Mesenchymal stem cell (in vitro differentiated cells and primary cell): Measurements from ENCODE around the gene TSPEAR.

Experiments
- DNase-seq: peaks from one replicate; pipeline ENCODE4 v3.0.0-alpha.2; 2013
- H2AFZ ChIP-seq: one replicate; pipeline ENCODE4 v1.6.1; 2013; ENCODE audit warnings: low read depth, mild to moderate bottlenecking, control low read depth, inconsistent platforms, low read length, moderate library complexity
- H2AK5ac ChIP-seq: 2 replicates; pipeline ENCODE4 v1.6.1; 2013; ENCODE audit warnings: low read length, moderate library complexity, mild to moderate bottlenecking, inconsistent platforms; ENCODE audit not compliant: severe bottlenecking
- H2BK120ac ChIP-seq: one replicate; pipeline ENCODE4 v1.6.1; 2013; ENCODE audit warnings: low read depth, mild to moderate bottlenecking, inconsistent platforms, low read length, moderate library complexity
- H2BK12ac ChIP-seq, 2 experiments: one replicate each; pipeline ENCODE4 v1.6.1; 2013; ENCODE audit warnings: inconsistent platforms in 2 of 2, low read length in 2 of 2, mild to moderate bottlenecking in 2 of 2, moderate library complexity in 2 of 2, control low read depth in 1 of 2
- H2BK15ac ChIP-seq: one replicate; pipeline ENCODE4 v1.6.1; 2013; ENCODE audit warnings: mild to moderate bottlenecking, low read depth, inconsistent platforms; ENCODE audit not compliant: poor library complexity, severe bottlenecking
- H2BK5ac ChIP-seq: 2 replicates; pipeline ENCODE4 v1.6.1; 2013; ENCODE audit warnings: low read depth, mild to moderate bottlenecking, low read length, control low read depth, inconsistent platforms; ENCODE audit not compliant: poor library complexity, severe bottlenecking
- H3K14ac ChIP-seq, 2 experiments: one replicate each; pipeline ENCODE4 v1.6.1; 2013; ENCODE audit warnings: inconsistent platforms in 2 of 2, low read length in 2 of 2, control low read depth in 1 of 2, mild to moderate bottlenecking in 1 of 2, moderate library complexity in 1 of 2
- H3K18ac ChIP-seq, 2 experiments: one replicate each; pipeline ENCODE4 v1.6.1; 2013; ENCODE audit warnings: inconsistent platforms in 2 of 2, low read length in 2 of 2, control low read depth in 1 of 2, low read depth in 1 of 2, mild to moderate bottlenecking in 1 of 2
- H3K23ac ChIP-seq, 2 experiments: one replicate each; pipeline ENCODE4 v1.6.1; 2013; ENCODE audit warnings: inconsistent platforms in 2 of 2, low read length in 2 of 2, mild to moderate bottlenecking in 2 of 2, moderate library complexity in 2 of 2, control low read depth in 1 of 2
- H3K27ac ChIP-seq: 2 replicates; pipeline ENCODE4 v1.5.1; 2013; ENCODE audit warnings: mild to moderate bottlenecking, moderate library complexity, low read length, control low read depth, inconsistent platforms; ENCODE audit not compliant: poor library complexity, severe bottlenecking
- H3K27me3 ChIP-seq, 2 experiments: 2 replicates each; pipeline versions ENCODE4 v1.6.1 to v1.7.0; 2013; ENCODE audit warnings: low read length in 2 of 2, mild to moderate bottlenecking in 2 of 2, moderate library complexity in 2 of 2, control low read depth in 1 of 2, inconsistent platforms in 1 of 2; ENCODE audit not compliant: control insufficient read depth in 1 of 2, insufficient read depth in 1 of 2
- H3K36me3 ChIP-seq, 2 experiments: 2 replicates each; pipeline versions ENCODE4 v1.6.1 to v1.7.0; 2013; ENCODE audit warnings: low read length in 2 of 2, control low read depth in 1 of 2, inconsistent platforms in 1 of 2, low read depth in 1 of 2, mild to moderate bottlenecking in 1 of 2; ENCODE audit not compliant: insufficient read depth in 2 of 2, control insufficient read depth in 1 of 2
- H3K4ac ChIP-seq, 2 experiments: one replicate each; pipeline ENCODE4 v1.6.1; 2013; ENCODE audit warnings: inconsistent platforms in 2 of 2, low read length in 2 of 2, mild to moderate bottlenecking in 2 of 2, moderate library complexity in 2 of 2, control low read depth in 1 of 2, low read depth in 1 of 2
- H3K4me1 ChIP-seq: 2 replicates; pipeline ENCODE4 v1.6.1; 2013; ENCODE audit warnings: low read depth, low read length, control low read depth; ENCODE audit not compliant: control insufficient read depth, insufficient read depth
- H3K4me2 ChIP-seq: 2 replicates; pipeline ENCODE4 v1.6.1; 2013; ENCODE audit warnings: low read length, mild to moderate bottlenecking, inconsistent platforms; ENCODE audit not compliant: poor library complexity, severe bottlenecking
- H3K4me3 ChIP-seq, 2 experiments: 2 replicates each; pipeline versions ENCODE4 v1.5.1 to v1.7.0; 2013; ENCODE audit warnings: low read length in 2 of 2, mild to moderate bottlenecking in 2 of 2, control low read depth in 1 of 2, low read depth in 1 of 2; ENCODE audit not compliant: insufficient read depth in 1 of 2
- H3K79me1 ChIP-seq: replicated peaks from 2 replicates; pipeline ENCODE4 v1.6.1; 2013; ENCODE audit warnings: mild to moderate bottlenecking, control low read depth, low read length, inconsistent platforms; ENCODE audit not compliant: poor library complexity, severe bottlenecking
- H3K9ac ChIP-seq: 2 replicates; pipeline ENCODE4 v1.7.0; 2013; ENCODE audit warnings: mild to moderate bottlenecking, low read length, moderate library complexity
- H3K9me3 ChIP-seq: 2 replicates; pipeline ENCODE4 v1.7.0; 2013; ENCODE audit warnings: mild to moderate bottlenecking, low read length; ENCODE audit not compliant: control insufficient read depth
- H4K8ac ChIP-seq: one replicate; pipeline ENCODE4 v1.6.1; 2013; ENCODE audit warnings: inconsistent platforms, mild to moderate bottlenecking, low read length, moderate library complexity
- H4K91ac ChIP-seq: one replicate; pipeline ENCODE4 v1.6.1; 2013; ENCODE audit warnings: mild to moderate bottlenecking, low read length, inconsistent platforms
- WGBS: methylation state at CpG from one replicate; pipeline ENCODE4 v1.1.7; 2013; ENCODE audit warnings: mixed read lengths; 5-methylcytosine and 5-hydroxymethylcytosine counted together

TSPEAR gene

DNA sequence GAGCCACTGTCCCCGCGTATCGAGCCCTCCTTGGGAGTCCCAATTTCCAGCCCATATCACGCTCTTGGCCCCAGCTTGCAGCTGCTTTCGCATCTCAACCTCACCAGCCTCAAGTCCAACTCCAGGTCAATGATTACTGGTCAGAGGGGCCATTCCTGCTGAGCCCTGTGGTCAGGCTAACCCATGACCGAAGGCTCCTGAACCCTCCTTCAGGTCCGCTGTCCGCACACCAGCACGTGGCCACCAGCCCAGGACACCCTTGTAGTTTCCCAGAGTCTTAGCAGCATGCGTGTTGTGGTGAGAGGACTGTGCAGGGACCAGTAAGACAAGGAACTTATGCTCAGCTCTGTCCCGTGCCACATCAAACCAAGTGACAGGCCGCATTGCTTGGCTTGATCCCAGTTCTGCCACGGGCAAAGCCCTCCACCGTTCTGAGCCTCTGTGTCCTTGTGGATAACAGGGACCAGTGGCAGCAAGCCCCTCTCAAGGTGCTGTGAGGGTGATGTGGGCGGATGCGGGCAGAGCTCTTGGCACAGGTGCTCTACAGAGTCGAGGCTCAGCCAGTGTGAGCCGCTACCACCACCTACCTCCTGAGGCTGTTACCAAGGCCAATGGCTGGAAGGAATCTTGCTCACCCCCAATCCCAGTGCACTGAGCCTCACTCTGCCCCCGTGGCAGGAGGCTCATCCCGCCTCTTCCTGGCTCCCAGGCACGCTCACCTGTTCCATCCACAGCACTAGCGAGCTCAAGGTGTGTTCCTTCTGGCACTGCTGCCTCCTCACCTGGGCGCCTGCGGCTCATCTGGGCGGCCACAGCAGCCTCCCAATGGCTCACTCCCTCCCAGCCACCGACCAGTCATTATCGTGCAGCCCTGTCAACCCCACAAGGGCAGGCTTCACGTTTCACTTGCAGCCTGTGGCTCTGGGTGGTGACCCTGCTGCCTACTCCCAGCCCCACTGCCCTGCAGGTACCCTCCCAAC lies 191.7 kb downstream of the TSPEAR start:
- no peak for DNase-seq

DNA sequence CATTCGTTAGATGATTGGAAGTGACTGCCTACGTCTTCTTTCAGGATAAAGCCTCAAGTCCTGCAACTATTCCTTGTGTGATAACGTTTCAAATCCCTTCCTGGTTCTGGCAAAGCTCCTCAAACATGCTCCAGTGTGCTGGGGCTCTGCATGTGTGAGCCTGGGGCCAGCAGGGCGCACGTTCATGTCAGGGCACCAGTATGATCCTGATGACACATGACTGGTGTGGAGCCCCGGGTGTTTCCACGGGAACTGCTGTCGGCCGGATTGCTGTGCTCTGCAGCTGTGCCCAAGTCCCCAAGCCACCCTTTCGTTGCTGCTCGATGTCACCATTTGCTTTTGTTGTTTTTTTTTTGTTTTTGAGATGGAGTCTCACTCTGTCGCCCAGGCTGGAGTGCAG lies 192.7 kb downstream of the TSPEAR start:
- no peak overlapping the region for H3K18ac ChIP-seq
- peaks cover 5% of the 10 kb centered on the region for H3K4me1 ChIP-seq

More for the DNA sequence above, 191.7 kb downstream of the TSPEAR start:
- no peaks in the 10 kb centered on the region for H3K27me3 ChIP-seq
- no peak overlapping the region for H2BK15ac ChIP-seq
- 89% methylated on average over 27 of the region's 28 CpGs for WGBS
- H2BK120ac ChIP-seq: no peak overlapping the region
- no peak overlapping the region for H4K8ac ChIP-seq
- no peak overlapping the region for H3K4ac ChIP-seq
- no peak overlapping the region for H3K27ac ChIP-seq
- no peak overlapping the region for H3K14ac ChIP-seq
- no peak overlapping the region for H2BK12ac ChIP-seq
- no peak overlapping the region for H2AK5ac ChIP-seq
- H3K79me1 ChIP-seq: no peaks in the 10 kb centered on the region
- peaks cover 3% of the 10 kb centered on the region for H3K9me3 ChIP-seq
- no peak overlapping the region for H2AFZ ChIP-seq
- H3K18ac ChIP-seq: no peak overlapping the region
- H3K4me3 ChIP-seq: no peak overlapping the region
- H4K91ac ChIP-seq: no peak overlapping the region
- no peaks in the 10 kb centered on the region for H3K36me3 ChIP-seq
- no peak overlapping the region for H3K23ac ChIP-seq
- no peak overlapping the region for H3K4me2 ChIP-seq
- no peak overlapping the region for H3K9ac ChIP-seq
- peaks cover 5% of the 10 kb centered on the region for H3K4me1 ChIP-seq
- no peak overlapping the region for H2BK5ac ChIP-seq

DNA sequence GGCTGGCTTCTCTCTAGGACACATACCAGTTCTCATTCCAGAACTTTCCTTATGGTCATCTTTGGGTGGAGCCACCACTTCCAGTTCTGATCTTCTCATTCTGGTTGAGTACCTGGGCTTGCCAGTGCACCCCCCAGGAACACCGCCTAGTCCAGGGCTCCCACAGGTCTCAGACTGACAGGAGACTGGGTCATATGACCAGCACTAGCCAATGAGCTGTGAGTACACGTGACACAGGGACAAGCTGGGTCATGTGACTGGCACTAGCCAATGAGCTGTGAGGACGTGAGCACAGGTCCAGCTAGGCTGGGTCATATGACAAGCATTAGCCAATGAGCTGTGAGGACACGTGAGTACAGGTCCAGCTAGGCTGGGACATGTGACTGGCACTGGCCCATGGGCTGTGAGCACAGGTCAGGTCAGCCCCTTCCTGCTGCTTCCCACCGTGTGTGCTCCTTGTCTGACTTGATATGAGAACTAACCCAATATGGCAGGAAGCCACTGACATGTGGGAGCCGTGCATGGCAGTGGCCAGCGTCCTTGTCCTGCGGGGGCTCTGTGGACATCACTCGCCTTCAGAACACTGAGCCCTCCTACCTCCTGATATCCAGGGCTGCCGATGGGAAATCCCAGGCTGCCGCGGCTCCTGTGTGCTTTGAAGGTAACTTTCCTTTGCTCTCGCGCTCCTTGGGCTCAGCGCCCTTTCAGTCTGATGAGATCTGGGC lies 194.0 kb downstream of the TSPEAR start:
- no peak overlapping the region for H3K9ac ChIP-seq
- no peak overlapping the region for H3K4ac ChIP-seq
- H2BK120ac ChIP-seq: no peak overlapping the region
- no peak overlapping the region for H3K18ac ChIP-seq
- H3K27ac ChIP-seq: no peak overlapping the region
- H3K27me3 ChIP-seq: no peaks in the 10 kb centered on the region
- no peak overlapping the region for H4K91ac ChIP-seq
- no peak overlapping the region for H3K14ac ChIP-seq
- peaks cover 3% of the 10 kb centered on the region for H3K9me3 ChIP-seq
- no peak overlapping the region for H3K4me3 ChIP-seq
- H2BK15ac ChIP-seq: no peak overlapping the region
- no peaks in the 10 kb centered on the region for H3K36me3 ChIP-seq
- no peak for DNase-seq
- H3K4me1 ChIP-seq: peaks cover 5% of the 10 kb centered on the region
- no peak overlapping the region for H4K8ac ChIP-seq
- WGBS: 89% methylated on average over 15 of the region's 15 CpGs
- H2BK5ac ChIP-seq: no peak overlapping the region
- no peak overlapping the region for H2BK12ac ChIP-seq
- H2AK5ac ChIP-seq: no peak overlapping the region
- H3K23ac ChIP-seq: no peak overlapping the region
- H3K79me1 ChIP-seq: no peaks in the 10 kb centered on the region
- H3K4me2 ChIP-seq: no peak overlapping the region
- no peak overlapping the region for H2AFZ ChIP-seq

More for the DNA sequence above, 192.7 kb downstream of the TSPEAR start:
- Histone ChIP-seq H3K27me3 (no peaks in the 10 kb centered on the region), H3K9ac (no peak overlapping the region), H2BK120ac (no peak overlapping the region), H2BK15ac (no peak overlapping the region), H3K27ac (no peak overlapping the region), H3K4ac (no peak overlapping the region), H2BK5ac (no peak overlapping the region), H3K4me3 (no peak overlapping the region), H3K14ac (no peak overlapping the region), H3K36me3 (no peaks in the 10 kb centered on the region), H3K9me3 (peaks cover 3% of the 10 kb centered on the region), H3K23ac (no peak overlapping the region), H2BK12ac (no peak overlapping the region), H3K4me2 (no peak overlapping the region), H2AK5ac (no peak overlapping the region), H4K91ac (no peak overlapping the region), H3K79me1 (no peaks in the 10 kb centered on the region), H4K8ac (no peak overlapping the region), H2AFZ (no peak overlapping the region)
- 86% methylated on average over 12 of the region's 12 CpGs for WGBS
- DNase-seq: no peak

DNA sequence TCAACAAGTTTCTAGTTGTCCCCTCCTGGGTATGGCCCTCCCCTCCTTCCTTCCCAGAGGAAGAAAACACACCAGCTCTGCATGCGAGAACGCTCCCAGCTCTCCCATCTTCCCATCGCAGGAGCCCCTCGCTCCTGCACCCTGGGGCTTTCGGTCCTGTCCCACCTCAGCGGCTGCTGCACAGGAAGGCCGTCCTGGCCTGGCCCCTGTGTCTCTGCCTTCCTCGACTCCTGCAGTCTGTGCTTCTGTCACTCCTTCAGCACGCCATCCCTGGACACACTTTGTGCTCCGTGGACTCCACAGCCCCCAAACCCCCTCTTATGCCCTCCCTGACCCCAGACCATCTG lies 194.6 kb downstream of the TSPEAR start:
- H2AFZ ChIP-seq: no peak overlapping the region
- no peak overlapping the region for H4K8ac ChIP-seq
- H3K4ac ChIP-seq: no peak overlapping the region
- H2BK15ac ChIP-seq: no peak overlapping the region
- H2BK120ac ChIP-seq: no peak overlapping the region
- H3K79me1 ChIP-seq: no peaks in the 10 kb centered on the region
- H2BK5ac ChIP-seq: no peak overlapping the region
- no peak overlapping the region for H2AK5ac ChIP-seq
- DNase-seq: no peak
- no peak overlapping the region for H2BK12ac ChIP-seq
- H3K4me3 ChIP-seq: no peak overlapping the region
- no peak overlapping the region for H3K14ac ChIP-seq
- H3K9me3 ChIP-seq: peaks cover 3% of the 10 kb centered on the region
- peaks cover 5% of the 10 kb centered on the region for H3K4me1 ChIP-seq
- H3K23ac ChIP-seq: no peak overlapping the region
- no peaks in the 10 kb centered on the region for H3K36me3 ChIP-seq
- WGBS: 91% methylated on average over 10 of the region's 10 CpGs
- H3K27ac ChIP-seq: no peak overlapping the region
- H3K4me2 ChIP-seq: no peak overlapping the region
- H3K18ac ChIP-seq: no peak overlapping the region
- no peak overlapping the region for H4K91ac ChIP-seq
- peaks cover 4% of the 10 kb centered on the region in 2 experiments for H3K27me3 ChIP-seq
- H3K9ac ChIP-seq: no peak overlapping the region
